Erythroblast (primary cell): ENCODE measurements around the gene OR51I1.

ENCODE experiments used
- GATA1 ChIP-seq: IDR thresholded peaks from 2 replicates; pipeline ENCODE4 v1.6.1; 2011; ENCODE audit warnings: low read depth, mild to moderate bottlenecking, control low read depth, low read length, moderate library complexity
- POLR2A ChIP-seq: IDR thresholded peaks from 2 replicates; pipeline ENCODE4 v1.6.1; 2011; ENCODE audit warnings: mild to moderate bottlenecking, low read length

- TF ChIP-seq POLR2A (no peak), GATA1 (no peak)
Measured at GRCh38 chr11:5488385-5488784, 47.1 kb upstream of the OR51I1 start, which contains the start of gene OR52D1.
